Skeletal muscle cell (primary cell): ENCODE measurements around the gene MOGAT2.
"Not testable (repeated sequence)": the region's sequence is repeated elsewhere in the genome, so short reads cannot be mapped to it uniquely, and the experiment has no call there.

ENCODE experiments used
- DNase-seq: peaks from one replicate; pipeline ENCODE4 v3.0.0-alpha.2; 2010; ENCODE audit warnings: low read depth
- H3K4me3 ChIP-seq: 2 replicates; pipeline ENCODE4 v1.5.1; 2011; ENCODE audit warnings: low read depth, mild to moderate bottlenecking, control low read depth, low read length, moderate library complexity

MOGAT2 gene

DNA sequence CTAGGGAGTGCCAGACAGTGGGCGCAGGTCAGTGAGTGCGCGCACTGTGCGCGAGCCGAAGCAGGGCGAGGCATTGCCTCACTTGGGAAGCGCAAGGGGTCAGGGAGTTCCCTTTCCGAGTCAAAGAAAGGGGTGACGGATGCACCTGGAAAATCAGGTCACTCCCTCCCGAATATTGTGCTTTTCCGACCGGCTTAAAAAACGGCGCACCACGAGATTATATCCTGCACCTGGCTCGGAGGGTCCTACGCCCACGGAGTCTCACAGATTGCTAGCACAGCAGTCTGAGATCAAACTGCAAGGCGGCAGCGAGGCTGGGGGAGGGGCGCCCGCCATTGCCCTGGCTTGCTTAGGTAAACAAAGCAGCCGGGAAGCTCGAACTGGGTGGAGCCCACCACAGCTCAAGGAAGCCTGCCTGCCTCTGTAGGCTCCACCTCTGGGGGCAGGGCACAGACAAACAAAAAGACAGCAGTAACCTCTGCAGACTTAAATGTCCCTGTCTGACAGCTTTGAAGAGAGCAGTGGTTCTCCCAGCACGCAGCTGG is 31.2 kb downstream of the MOGAT2 start:
- H3K4me3 ChIP-seq, DNase-seq: not testable (repeated sequence)

DNA sequence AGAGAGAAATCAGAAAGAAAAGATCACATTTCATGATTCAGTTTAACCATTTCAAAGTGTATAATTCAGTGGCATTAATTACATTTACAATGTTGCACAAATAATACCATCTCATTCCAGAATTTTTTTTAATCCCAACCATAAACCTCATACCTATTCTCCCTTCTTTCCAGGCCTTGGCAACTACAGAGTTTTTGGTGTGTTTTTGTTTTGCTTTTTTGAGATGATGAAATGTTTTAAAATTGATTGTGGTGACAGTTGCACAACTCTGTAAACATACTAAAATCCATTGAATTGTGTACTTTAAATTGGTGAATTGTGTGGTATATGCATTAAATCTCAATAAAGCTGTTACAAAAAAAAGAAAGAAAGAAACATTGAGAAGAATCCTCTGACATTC is 37.3 kb downstream of the MOGAT2 start:
- DNase-seq, H3K4me3 ChIP-seq: not testable (repeated sequence)

DNA sequence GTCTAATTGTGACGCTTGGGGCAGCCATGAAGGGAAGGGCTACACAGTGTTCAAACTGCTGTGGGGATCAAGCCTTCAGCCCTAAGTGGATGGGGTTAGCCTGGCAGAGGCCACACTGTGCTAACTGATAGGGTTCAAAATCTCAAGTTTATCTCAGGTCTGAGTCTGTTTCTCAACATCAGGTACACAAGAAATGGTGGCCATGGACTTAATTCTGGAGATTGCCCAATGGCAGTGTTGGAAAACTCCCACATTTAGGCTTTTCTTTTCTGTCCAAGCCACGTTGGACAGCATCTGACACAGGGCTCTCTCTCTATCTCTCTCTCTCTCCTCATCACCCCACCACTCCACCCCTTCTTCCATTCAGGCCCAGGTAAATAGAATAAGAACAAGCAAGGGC is 40.0 kb downstream of the MOGAT2 start:
- no peak for DNase-seq
- no peak overlapping the region for H3K4me3 ChIP-seq

- no peak for DNase-seq
- H3K4me3 ChIP-seq = no peak overlapping the region
Measured at GRCh38 chr11:75759832-75760231, 42.2 kb downstream of the MOGAT2 start.

DNA sequence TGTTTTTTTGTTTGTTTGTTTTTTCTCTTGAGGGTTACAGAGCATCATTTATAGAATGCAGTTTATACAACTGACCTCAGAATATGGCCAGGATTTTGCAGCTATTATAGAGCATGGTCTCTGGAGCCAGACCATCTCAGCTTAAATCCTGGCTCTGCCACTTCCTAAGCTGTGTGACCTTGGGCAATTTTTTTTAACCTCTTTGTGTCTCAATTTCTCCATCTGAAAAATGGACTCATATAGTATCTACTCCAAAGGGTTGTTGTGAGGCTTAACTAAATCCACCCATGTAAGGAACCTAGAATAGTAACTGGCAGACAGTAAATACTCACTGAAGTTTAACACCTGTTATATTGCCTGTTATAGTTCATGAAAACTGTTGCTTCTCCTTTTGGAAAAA is 42.6 kb downstream of the MOGAT2 start:
- DNase-seq = no peak
- no peak overlapping the region for H3K4me3 ChIP-seq

DNA sequence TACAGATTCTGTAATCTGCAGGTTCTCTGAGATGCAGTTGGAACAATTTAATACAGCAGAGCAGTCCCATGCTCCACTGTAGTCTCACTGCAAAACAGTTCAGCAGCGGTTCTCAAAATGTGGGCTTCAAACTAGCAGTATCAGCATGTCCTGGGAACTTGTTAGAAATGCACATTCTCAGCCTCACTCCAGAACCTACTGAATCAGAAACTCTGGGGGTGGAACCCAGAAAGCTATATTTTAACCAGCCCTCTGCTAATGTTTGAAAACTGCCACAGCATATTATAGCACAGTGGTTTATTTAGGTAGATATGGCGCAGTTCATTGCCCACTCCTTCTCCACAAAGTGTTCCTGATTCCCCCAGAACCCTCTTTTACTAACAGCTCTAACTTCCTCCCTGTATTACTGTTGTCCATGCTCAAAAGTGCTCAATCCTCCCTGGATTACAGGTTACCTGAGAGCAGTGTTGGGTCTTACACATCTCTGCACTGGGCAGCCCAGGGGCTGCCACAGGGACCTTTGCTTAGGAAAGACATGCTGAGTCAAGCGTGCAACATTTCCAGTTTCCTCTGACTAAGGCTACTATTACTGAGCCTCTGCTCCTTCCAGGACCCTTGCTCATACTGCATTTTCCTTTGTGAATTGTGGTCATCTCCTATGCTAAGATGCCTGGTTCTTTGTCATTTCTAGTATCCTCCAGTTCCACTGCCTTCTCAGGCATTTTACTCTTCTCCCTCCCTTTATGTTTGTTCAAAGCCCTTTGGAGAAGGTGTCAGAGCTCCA is 43.3 kb downstream of the MOGAT2 start:
- peak; percentile 69 for DNase-seq

DNA sequence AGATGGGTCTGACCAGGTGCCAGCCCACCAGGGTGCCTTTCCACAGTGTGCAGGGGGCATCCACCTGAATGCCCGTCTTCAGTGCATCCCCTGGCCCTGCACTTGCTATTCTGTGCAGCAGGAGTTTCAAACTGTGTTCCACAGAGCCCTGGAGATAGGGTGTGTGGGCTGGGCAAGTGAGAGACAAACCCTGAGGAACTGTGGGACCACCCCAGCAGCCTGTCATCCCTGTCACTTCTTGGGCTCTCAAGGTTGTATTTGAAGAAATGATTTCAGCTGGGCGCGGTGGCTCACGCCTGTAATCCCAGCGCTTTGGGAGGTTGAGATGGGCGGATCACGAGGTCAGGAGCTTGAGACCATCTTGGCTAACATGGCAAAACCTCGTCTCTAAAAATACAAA is 44.5 kb downstream of the MOGAT2 start:
- H3K4me3 ChIP-seq = no peak overlapping the region
- no peak for DNase-seq

More for the DNA sequence above, 43.3 kb downstream of the MOGAT2 start:
- H3K4me3 ChIP-seq = no peak overlapping the region

GRCh38 chr11:75762885-75763284 is 45.2 kb downstream of the MOGAT2 start:
- H3K4me3 ChIP-seq = no peak overlapping the region
- peak; percentile 71 for DNase-seq

- H3K4me3 ChIP-seq = no peak overlapping the region
- DNase-seq = no peak
Measured at GRCh38 chr11:75763846-75764245, 46.2 kb downstream of the MOGAT2 start.

GRCh38 chr11:75765116-75765515 is 47.5 kb downstream of the MOGAT2 start:
- no peak overlapping the region for H3K4me3 ChIP-seq

GRCh38 chr11:75766443-75767227 is 49.0 kb downstream of the MOGAT2 start:
- no peak for DNase-seq
- no peak overlapping the region for H3K4me3 ChIP-seq

More at GRCh38 chr11:75765116-75765515, 47.5 kb downstream of the MOGAT2 start:
- DNase-seq = no peak

GRCh38 chr11:75767228-75767572 is 49.6 kb downstream of the MOGAT2 start:
- DNase-seq = no peak

DNA sequence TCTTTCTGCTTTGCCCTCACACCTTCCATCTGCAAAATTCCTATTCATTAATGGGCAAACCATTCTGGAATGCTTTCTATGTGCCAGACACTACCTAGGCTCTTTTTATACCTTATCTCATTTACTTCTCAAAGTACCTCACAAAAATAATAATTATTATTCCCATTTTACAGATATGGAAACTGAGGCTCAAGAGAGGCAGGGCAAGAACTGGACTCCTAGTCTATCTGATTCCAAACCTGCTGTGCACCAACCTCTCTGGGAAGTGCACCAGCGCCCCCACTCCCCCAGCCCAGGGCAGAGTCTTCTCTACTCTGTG is 50.1 kb downstream of the MOGAT2 start:
- H3K4me3 ChIP-seq = no peak overlapping the region

More at GRCh38 chr11:75767228-75767572, 49.6 kb downstream of the MOGAT2 start:
- H3K4me3 ChIP-seq = no peak overlapping the region

DNA sequence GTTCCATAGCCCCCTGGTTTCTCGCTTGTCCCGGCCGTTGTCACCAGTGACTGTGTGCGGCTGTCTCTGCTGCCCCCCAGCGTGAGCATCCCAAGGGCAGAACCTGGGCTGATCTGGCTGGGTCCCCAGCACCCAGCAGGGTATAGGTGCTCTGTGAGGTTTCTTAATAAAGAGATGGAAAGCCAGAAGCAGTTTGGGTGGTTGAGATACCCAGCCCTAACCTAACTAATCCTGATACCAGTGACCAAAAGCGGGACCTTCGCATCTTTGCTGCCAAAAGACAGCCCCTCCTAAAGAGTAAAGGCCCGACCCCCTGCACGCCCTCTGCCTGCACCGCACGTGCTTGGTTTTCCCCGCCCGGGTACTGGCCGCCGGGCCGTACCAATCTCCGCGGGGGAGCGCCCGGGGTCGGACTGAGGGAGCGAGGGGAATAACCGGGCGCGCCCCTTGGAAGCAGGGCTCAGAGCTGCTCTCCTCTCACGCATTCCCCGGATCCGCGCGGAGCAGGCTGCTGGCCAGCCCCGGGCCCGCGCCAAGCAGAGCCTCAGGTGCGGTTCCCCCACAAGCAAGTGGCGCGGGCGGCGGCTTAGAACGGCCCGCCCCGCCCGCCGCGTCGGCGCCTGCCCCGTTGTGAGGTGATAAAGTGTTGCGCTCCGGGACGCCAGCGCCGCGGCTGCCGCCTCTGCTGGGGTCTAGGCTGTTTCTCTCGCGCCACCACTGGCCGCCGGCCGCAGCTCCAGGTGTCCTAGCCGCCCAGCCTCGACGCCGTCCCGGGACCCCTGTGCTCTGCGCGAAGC is 50.7 kb downstream of the MOGAT2 start, which contains the start of gene DGAT2:
Gene DGAT2, plus strand, starts transcription at position 667 of the 797 bp plus-strand sequence. CDS start 214 bp downstream, outside the sequence.
- H3K4me3 ChIP-seq = peak within 1 kb of the TSS; percentile 60
- peak; percentile 20 for DNase-seq

More for the DNA sequence above, 50.1 kb downstream of the MOGAT2 start:
- no peak for DNase-seq

DNA sequence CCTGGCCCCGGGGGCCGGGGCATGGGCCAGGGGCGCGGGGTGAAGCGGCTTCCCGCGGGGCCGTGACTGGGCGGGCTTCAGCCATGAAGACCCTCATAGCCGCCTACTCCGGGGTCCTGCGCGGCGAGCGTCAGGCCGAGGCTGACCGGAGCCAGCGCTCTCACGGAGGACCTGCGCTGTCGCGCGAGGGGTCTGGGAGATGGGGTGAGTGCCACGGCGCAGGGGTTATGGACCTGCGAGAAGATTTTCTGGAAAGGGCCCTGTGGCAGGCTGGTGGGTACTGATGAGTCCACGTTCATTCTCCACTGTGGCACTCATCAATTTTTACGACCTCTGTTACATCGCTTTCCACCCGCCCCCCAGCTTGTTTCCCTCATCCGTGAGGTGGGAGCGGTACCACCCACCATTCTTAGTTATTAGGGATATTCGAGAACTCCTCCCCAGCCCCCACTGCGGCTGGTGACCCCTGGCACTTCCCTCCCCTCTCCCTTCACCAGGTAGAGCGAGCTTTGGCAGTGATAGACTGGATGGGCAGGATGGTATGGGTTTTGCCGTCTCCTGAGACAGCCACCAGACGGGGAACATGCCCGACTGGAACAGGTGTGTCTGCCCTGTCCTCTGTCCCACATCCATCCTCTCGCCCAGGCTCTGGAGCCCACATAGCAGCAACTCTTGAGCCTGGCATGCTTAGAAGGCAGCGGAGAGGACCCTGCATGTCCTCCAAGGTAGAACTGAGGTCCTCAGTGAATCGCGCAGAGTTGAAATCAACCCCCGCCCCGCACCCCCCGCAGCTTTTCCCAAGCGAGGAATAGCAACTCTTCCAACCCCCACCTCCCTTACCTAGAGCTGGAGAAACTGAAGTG is 51.5 kb downstream of the MOGAT2 start:
- no peak for DNase-seq
- H3K4me3 ChIP-seq = peak overlapping the region; percentile 60

- no peak overlapping the region for H3K4me3 ChIP-seq
- DNase-seq = no peak
Measured at GRCh38 chr11:75770102-75770501, 52.5 kb downstream of the MOGAT2 start.

- peak; percentile 80 for DNase-seq
- H3K4me3 ChIP-seq = no peak overlapping the region
Measured at GRCh38 chr11:75771646-75772410, 54.2 kb downstream of the MOGAT2 start.
